Natural killer cell (primary cell): ENCODE measurements around the gene DHRS3. TPM values are rescaled to one million over a fixed set of nuclear protein-coding genes. Genes with fewer than 3 reads are reported as not detected.
"Not testable (repeated sequence)": the region's sequence is repeated elsewhere in the genome, so short reads cannot be mapped to it uniquely, and the experiment has no call there.

Source experiments
- ATAC-seq, 3 donors: fragments of 150-1000 bp in 2 of 3; fragments of 200-7000 bp in 1 of 3; cut with Tn5 transposase; 1 replicate in 1 of 3; 2 replicates in 2 of 3; pipeline ENCODE4 v1.10.0; 2021; ENCODE audit warnings: mild to moderate bottlenecking in 2 of 3, moderate library complexity in 2 of 3
- DNase-seq, 2 donors: peaks; one replicate each; pipeline versions ENCODE4 v3.0.0 to v3.0.0-alpha.2; 2013 to 2021; ENCODE audit warnings: mixed read lengths in 1 of 2
- H3K27ac ChIP-seq: one replicate; pipeline ENCODE4 v1.5.1; 2013; ENCODE audit warnings: mild to moderate bottlenecking, low read length
- H3K27me3 ChIP-seq: one replicate; pipeline ENCODE4 v1.6.1; 2013; ENCODE audit warnings: low read length; ENCODE audit not compliant: control insufficient read depth, insufficient read depth
- H3K36me3 ChIP-seq: one replicate; pipeline ENCODE4 v1.6.1; 2013; ENCODE audit warnings: low read length; ENCODE audit not compliant: control insufficient read depth, insufficient read depth
- H3K4me1 ChIP-seq: one replicate; pipeline ENCODE4 v1.6.1; 2013; ENCODE audit warnings: low read length; ENCODE audit not compliant: control insufficient read depth, insufficient read depth
- H3K4me3 ChIP-seq: one replicate; pipeline ENCODE4 v1.5.1; 2013; ENCODE audit warnings: low read length
- H3K9me3 ChIP-seq: one replicate; pipeline ENCODE4 v1.6.1; 2013; ENCODE audit warnings: low read length; ENCODE audit not compliant: control insufficient read depth, insufficient read depth
- H3K27ac Mint-ChIP-seq, 2 donors: one replicate each; pipeline ENCODE4 v1.8.0; 2022; ENCODE audit warnings: mild to moderate bottlenecking in 2 of 2, mixed read lengths in 2 of 2, moderate library complexity in 1 of 2
- H3K27me3 Mint-ChIP-seq, 2 donors: one replicate each; pipeline ENCODE4 v1.8.0; 2022; ENCODE audit warnings: low read depth in 2 of 2, mixed read lengths in 2 of 2
- H3K36me3 Mint-ChIP-seq: one replicate; pipeline ENCODE4 v1.8.0; 2022; ENCODE audit warnings: mixed read lengths
- H3K4me1 Mint-ChIP-seq, 2 donors: one replicate each; pipeline ENCODE4 v1.8.0; 2022; ENCODE audit warnings: mixed read lengths in 2 of 2
- H3K4me3 Mint-ChIP-seq: one replicate; pipeline ENCODE4 v1.8.0; 2022; ENCODE audit warnings: mild to moderate bottlenecking, moderate library complexity, mixed read lengths
- H3K9me3 Mint-ChIP-seq, 2 donors: one replicate each; pipeline ENCODE4 v1.8.0; 2022; ENCODE audit warnings: mixed read lengths in 2 of 2
- WGBS: methylation state at CpG from one replicate; pipeline ENCODE4 v1.1.7; 2013; ENCODE audit warnings: missing lambda C conversion rate; ENCODE audit not compliant: insufficient coverage; 5-methylcytosine and 5-hydroxymethylcytosine counted together
- intact Hi-C: fragments of 100-400 bp; cut with micrococcal nuclease; formaldehyde crosslinking; loops from one replicate; pipeline ENCODE4 v1.14.2; 2022
- total RNA-seq, 4 donors: library from RNA; stranded (reverse); fragments of 120-200 nt in 1 of 4; gene quantifications; one replicate each; pipeline versions ENCODE4 v1.2.3 to v1.2.4, GENCODE V29; 2013 to 2022
- TF ChIP-seq, protein P1 (sequence below): fragments of 200-600 bp; IDR thresholded peaks from one replicate; pipeline ENCODE4 v1.8.0; 2022; ENCODE audit warnings: antibody characterized with exemption

DHRS3 gene
- total RNA-seq, 3 donors from 2014 or later (not counting 1 experiment from before 2014, with no cell fraction given): 106 to 175 (median 153) TPM

DNA sequence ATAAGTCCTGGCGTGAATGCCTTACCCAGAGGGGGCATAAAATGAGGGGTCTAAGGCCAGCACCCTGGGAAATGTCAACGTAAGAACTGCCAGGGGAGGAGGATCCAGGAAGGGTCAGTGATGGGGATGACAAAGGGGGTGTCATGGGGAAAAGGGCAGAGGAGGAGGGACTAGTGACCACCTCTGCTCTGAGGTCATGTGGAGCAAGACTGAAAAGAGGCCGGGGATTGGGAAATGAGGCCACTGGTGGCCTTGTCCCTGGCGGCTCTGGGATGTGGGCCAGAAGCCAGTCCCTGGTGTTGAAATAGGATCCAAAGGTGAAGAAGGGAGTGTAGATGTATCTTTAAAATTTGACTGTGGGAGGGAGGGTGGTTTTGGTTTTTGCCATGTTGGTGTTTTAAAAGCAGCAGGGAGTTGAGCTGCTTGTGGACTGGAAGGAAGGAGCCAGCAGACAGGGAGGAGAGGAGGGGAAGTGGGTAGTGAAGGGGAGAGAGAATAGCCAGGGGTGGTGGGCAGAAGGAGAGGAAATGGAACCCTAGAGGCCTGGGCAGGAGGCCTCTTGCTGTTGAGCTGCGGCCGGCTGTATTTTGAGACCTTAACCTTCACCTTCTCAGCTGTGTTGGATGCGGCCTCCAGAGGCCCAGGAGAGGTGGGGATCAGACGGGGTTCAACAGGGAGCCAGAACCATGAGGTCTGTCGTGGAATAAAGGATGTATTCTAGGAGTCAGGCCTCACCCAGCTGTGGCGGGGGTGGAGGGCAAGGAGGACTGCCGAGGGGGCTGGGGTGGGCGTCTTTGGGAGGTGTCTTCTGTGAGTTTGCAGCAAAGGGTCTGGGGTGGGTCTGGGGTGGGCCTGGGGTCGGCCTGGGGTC is 92.5 kb downstream of the DHRS3 start:
- H3K27ac Mint-ChIP-seq: peak overlapping the region in 1 of 2 donors; percentile 49
- no peak for ATAC-seq
- TF ChIP-seq, protein P1, sequence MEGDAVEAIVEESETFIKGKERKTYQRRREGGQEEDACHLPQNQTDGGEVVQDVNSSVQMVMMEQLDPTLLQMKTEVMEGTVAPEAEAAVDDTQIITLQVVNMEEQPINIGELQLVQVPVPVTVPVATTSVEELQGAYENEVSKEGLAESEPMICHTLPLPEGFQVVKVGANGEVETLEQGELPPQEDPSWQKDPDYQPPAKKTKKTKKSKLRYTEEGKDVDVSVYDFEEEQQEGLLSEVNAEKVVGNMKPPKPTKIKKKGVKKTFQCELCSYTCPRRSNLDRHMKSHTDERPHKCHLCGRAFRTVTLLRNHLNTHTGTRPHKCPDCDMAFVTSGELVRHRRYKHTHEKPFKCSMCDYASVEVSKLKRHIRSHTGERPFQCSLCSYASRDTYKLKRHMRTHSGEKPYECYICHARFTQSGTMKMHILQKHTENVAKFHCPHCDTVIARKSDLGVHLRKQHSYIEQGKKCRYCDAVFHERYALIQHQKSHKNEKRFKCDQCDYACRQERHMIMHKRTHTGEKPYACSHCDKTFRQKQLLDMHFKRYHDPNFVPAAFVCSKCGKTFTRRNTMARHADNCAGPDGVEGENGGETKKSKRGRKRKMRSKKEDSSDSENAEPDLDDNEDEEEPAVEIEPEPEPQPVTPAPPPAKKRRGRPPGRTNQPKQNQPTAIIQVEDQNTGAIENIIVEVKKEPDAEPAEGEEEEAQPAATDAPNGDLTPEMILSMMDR: no peak

DNA sequence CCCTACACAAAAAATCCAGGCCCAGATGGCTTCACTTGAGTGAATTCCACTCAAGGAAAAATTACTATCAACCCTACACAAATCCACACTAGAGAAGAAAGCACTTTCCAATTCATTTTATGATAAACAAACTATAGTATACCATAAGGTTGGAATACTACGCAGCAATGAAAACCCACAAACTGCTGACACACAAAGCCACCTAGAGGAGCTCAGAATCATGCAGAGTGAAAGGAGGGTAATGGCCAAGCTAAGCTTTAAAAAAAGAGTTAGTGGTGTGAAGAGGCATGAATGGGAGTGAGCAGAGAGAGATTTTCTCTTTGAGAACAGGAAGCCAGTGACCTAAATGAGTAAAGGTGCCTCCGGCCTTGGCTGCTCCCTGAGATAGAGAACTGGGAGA is 93.7 kb downstream of the DHRS3 start:
- no peak for ATAC-seq

More for the DNA sequence above, 92.5 kb downstream of the DHRS3 start:
- Histone ChIP-seq H3K27ac (no peak overlapping the region), H3K4me1 (no peaks in the 10 kb centered on the region), H3K27me3 (no peaks in the 10 kb centered on the region), H3K36me3 (no peaks in the 10 kb centered on the region), H3K4me3 (no peak overlapping the region), H3K9me3 (no peaks in the 10 kb centered on the region)
- DNase-seq: no peak
- intact Hi-C loops: no loop called here
- WGBS: 88% methylated on average over 12 of the region's 13 CpGs
- H3K9me3 Mint-ChIP-seq: no peaks in the 10 kb centered on the region
- no peak overlapping the region for H3K4me3 Mint-ChIP-seq
- peaks cover 0 to 9% of the 10 kb centered on the region in 2 donors for H3K4me1 Mint-ChIP-seq
- H3K36me3 Mint-ChIP-seq: no peaks in the 10 kb centered on the region
- H3K27me3 Mint-ChIP-seq: no peaks in the 10 kb centered on the region

DNA sequence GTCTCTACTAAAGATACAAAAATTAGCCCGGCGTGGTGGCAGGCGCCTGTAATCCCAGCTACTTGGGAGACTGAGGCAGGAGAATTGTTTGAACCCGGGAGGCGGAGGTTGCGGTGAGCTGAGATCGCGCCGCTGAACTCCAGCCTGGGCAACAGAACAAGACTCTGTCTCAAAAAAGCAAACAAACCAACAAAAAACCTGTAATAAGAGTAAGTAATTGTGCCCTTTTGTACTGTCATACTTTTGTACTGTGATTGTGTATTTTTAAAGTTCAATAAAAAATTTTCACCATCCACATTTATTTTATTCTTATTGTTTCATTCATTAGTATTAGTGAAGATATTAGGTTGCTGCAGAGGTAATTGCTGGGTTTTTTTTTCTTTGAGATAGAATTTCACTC is 95.2 kb downstream of the DHRS3 start:
- H3K27me3 ChIP-seq, H3K9me3 ChIP-seq, H3K27me3 Mint-ChIP-seq, ATAC-seq, H3K36me3 Mint-ChIP-seq, H3K36me3 ChIP-seq, H3K4me3 ChIP-seq, H3K9me3 Mint-ChIP-seq, H3K4me3 Mint-ChIP-seq, intact Hi-C loops, H3K4me1 ChIP-seq, DNase-seq, H3K27ac Mint-ChIP-seq, H3K27ac ChIP-seq: not testable (repeated sequence)
- peaks cover 0 to 22% of the 10 kb centered on the region in 2 donors for H3K4me1 Mint-ChIP-seq
- WGBS: 94% methylated on average over 3 of the region's 9 CpGs

More for the DNA sequence above, 93.7 kb downstream of the DHRS3 start:
- intact Hi-C loops: no loop called here
- H3K4me3 ChIP-seq: no peak overlapping the region
- H3K27ac ChIP-seq: no peak overlapping the region
- no peaks in the 10 kb centered on the region for H3K36me3 Mint-ChIP-seq
- H3K9me3 Mint-ChIP-seq: no peaks in the 10 kb centered on the region
- H3K27me3 Mint-ChIP-seq: no peaks in the 10 kb centered on the region
- H3K4me1 Mint-ChIP-seq: peaks cover 0 to 14% of the 10 kb centered on the region in 2 donors
- H3K27ac Mint-ChIP-seq: no peak overlapping the region
- no peaks in the 10 kb centered on the region for H3K9me3 ChIP-seq
- WGBS: 86% methylated on average over 1 of the region's 2 CpGs
- no peaks in the 10 kb centered on the region for H3K27me3 ChIP-seq
- no peaks in the 10 kb centered on the region for H3K36me3 ChIP-seq
- H3K4me3 Mint-ChIP-seq: no peak overlapping the region
- DNase-seq: no peak
- TF ChIP-seq, protein P1: no peak
- H3K4me1 ChIP-seq: peaks cover 2% of the 10 kb centered on the region

DNA sequence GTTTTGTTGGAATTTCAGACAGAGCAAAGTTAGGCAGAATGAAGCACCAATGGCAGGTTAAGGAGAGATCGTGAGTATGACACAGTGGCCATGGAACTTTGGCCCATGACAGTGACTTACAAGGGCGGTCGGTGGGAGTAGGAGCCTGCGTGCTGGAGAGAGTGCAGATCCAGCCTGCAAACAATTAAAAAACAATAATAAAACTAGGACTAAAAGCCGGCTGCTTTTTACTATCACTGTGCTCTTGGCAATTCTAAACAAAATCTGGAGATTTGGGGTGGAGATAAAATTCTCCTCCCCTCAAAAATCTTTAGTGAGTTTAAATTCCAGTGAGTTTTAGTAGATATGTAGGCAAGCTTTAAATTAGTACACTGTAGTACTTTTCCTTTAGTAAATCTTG is 96.9 kb downstream of the DHRS3 start:
- WGBS: 93% methylated on average over 4 of the region's 5 CpGs
- Histone ChIP-seq H3K9me3 (no peaks in the 10 kb centered on the region), H3K4me3 (no peak overlapping the region), H3K36me3 (no peaks in the 10 kb centered on the region), H3K27me3 (no peaks in the 10 kb centered on the region), H3K27ac (no peak overlapping the region), H3K4me1 (peaks cover 8% of the 10 kb centered on the region)
- ATAC-seq (no peak), DNase-seq (no peak)
- Mint-ChIP-seq H3K9me3 (no peaks in the 10 kb centered on the region), H3K4me1 (peaks cover 0 to 22% of the 10 kb centered on the region in 2 donors), H3K27me3 (no peaks in the 10 kb centered on the region), H3K27ac (no peak overlapping the region), H3K36me3 (no peaks in the 10 kb centered on the region), H3K4me3 (no peak overlapping the region)
- TF ChIP-seq, protein P1: no peak
- intact Hi-C loops: no loop called here
